Epithelial cell of esophagus (primary cell): ENCODE results near the gene SUMF1.

Experiments
- DNase-seq: peaks from one replicate; pipeline ENCODE4 v3.0.0; 2010; ENCODE audit warnings: low read depth
- H3K4me3 ChIP-seq: 2 replicates; pipeline ENCODE4 v1.5.1; 2011; ENCODE audit warnings: mild to moderate bottlenecking, low read length, control low read depth
- TF ChIP-seq, protein P1 (sequence below): IDR thresholded peaks from 2 replicates; pipeline ENCODE4 v1.5.1; 2011; ENCODE audit warnings: low read depth, mild to moderate bottlenecking, low read length, control low read depth, inconsistent platforms; ENCODE audit not compliant: insufficient read depth; ENCODE audit errors: missing control alignments

Gene SUMF1

DNA sequence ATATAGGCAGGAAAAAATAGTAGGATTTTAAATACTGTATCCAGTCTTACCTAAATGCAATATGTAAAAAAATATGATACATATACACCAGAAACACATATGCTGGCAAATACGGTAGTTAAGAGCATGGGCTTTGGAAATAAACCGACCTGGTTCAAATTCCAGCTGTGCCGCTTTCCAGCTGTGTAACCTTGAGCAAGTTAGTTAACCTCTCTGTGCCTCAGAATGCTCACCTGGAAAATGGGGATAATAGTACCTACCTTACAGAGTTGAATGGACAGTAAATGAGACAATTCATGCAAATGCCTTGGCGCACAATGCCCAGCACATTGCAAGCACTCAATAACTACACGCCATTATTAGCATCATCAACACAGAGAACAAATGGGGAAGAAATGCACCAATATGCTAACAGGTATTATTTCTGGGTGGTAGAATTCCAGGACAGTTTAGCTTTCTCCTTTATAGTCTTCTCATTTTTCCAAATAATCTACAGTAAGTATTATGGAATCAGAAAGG is 50.6 kb downstream of the SUMF1 start:
- peak; percentile 60 for DNase-seq
- TF ChIP-seq, protein P1, sequence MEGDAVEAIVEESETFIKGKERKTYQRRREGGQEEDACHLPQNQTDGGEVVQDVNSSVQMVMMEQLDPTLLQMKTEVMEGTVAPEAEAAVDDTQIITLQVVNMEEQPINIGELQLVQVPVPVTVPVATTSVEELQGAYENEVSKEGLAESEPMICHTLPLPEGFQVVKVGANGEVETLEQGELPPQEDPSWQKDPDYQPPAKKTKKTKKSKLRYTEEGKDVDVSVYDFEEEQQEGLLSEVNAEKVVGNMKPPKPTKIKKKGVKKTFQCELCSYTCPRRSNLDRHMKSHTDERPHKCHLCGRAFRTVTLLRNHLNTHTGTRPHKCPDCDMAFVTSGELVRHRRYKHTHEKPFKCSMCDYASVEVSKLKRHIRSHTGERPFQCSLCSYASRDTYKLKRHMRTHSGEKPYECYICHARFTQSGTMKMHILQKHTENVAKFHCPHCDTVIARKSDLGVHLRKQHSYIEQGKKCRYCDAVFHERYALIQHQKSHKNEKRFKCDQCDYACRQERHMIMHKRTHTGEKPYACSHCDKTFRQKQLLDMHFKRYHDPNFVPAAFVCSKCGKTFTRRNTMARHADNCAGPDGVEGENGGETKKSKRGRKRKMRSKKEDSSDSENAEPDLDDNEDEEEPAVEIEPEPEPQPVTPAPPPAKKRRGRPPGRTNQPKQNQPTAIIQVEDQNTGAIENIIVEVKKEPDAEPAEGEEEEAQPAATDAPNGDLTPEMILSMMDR = no peak
- no peak overlapping the region for H3K4me3 ChIP-seq

DNA sequence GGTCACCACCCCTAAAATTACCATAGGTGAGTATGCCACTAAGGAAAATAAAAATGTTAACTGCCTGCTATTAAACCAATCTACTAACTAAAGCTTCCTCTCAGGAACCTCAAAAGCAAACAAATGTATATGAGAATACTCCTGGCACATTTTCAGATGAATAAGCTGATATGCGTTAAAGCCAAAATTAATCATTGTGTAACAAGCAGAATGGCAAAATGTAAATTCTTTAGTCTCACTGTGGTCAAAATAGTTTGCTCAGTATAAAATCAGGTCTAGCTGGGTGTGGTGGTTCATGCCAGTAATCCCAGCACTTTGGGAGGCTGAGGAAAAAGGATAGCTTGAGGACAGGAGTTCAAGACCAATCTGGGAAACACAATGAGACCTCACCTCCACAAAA is 53.6 kb downstream of the SUMF1 start:
- peak; percentile 58 for DNase-seq
- H3K4me3 ChIP-seq = no peak overlapping the region
- TF ChIP-seq, protein P1 = no peak

DNA sequence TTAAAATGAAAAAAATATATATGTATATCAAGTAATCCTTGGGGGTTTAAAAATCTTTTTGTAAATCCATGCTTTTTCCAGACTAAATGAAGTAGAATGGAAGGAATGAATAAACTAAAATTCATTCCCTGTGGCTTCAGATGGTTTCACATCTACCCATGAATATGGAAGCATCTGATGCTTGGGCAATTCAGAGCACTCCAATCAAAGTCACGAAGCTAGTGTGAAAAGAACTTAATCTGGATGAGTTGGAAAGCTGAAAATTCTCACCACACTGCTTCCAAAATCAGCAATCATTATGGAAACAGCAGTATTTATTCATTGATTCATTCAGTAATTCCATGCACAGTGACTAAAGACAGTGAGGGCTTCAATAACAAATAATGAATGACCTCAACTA is 55.2 kb downstream of the SUMF1 start:
- DNase-seq = no peak
- no peak overlapping the region for H3K4me3 ChIP-seq
- TF ChIP-seq, protein P1 = no peak

DNA sequence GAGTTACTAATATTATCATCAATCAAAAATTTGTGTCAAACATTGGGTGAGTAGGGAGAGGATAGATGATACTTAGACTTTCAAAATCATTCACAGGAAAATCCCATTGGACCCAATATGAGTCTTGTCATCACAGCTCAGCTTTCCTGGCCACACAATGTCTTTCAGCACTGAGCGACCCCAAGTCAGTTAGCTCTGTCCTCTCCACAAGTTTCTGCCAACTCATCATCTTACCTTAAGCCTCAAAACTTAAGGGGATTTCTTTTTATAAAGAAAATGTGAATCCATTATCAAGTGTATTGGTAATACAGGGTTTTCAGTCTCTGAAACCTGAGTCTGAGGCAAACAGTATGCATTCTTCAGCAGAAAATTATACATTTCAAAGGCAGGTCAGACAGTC is 55.8 kb downstream of the SUMF1 start:
- TF ChIP-seq, protein P1 = no peak
- DNase-seq = no peak
- no peak overlapping the region for H3K4me3 ChIP-seq

DNA sequence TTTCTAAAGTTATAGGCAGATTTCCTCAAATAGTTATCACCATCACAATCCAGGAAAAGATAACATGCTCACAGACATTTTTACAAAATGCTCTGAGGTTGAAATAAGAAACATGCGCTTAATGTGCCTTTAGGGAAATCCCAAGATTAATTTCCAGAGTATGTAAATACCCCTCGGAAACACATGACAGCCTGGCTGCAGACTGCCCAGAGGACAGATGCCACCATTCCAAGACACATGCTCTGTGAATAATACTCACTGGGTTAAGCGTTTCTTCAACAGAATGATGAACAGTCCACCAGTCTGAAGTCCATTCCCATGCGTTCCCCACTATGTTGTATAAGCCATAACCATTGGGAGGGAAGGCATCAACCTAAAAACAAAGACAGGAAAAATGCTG is 56.5 kb downstream of the SUMF1 start:
- DNase-seq = no peak
- TF ChIP-seq, protein P1 = no peak

DNA sequence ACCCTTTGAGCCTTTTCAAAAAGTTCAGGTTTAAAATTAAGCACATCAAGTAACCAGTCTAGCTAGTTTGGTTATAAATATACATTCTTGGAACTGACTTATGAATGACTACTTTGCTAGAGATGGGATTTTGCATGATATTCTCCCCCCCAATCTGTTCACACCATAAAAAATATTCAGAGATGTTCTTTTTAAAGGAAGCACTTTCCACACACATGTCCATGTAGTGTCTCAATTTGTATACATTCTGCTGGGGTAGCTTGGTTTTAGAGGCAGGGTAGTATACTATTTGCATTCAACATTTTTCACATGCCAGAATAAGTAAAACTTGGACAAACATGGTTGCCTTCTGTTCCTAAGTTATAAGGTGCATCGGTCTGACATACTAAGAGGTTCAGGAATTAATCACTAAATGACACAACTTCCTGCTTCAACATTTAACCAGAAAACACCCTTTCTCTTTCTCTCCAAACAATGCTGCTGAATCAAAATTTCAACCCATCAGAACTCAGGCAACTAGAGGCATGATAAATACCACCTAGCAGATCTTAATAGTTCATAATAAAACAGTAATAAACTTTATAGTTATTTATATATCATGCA is 57.0 kb downstream of the SUMF1 start:
- DNase-seq = peak; percentile 23
- H3K4me3 ChIP-seq = no peak overlapping the region
- TF ChIP-seq, protein P1 = no peak

More for the DNA sequence above, 56.5 kb downstream of the SUMF1 start:
- no peak overlapping the region for H3K4me3 ChIP-seq

DNA sequence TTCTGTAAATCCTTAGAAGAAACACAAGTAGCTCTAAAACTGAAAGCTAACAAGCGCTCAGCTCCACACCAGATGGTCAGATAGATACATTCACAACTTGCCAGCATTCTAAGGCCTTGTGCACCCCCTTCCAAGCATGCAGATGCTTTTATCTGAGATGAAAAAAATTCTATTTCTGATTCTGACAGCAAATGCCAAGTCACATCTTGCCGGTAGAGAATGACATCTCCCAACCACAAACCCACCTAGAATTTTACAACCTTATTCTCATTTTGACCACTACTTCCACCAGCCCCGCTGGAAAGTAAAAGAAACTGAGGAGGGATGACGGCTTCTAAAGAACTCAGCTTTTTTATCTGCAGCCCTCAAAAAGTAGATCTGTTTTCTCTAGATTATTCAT is 57.7 kb downstream of the SUMF1 start:
- H3K4me3 ChIP-seq = no peak overlapping the region
- DNase-seq = no peak

More for the DNA sequence above, 57.7 kb downstream of the SUMF1 start:
- TF ChIP-seq, protein P1 = no peak
